ENCODE data around the gene ARPP21.

- no peak for TF ChIP-seq CTCF (conservative IDR thresholded peaks at IDR 0.05; ENCODE audit: low read depth, low read length)
- no peak for TF ChIP-seq EZH2phosphoT487 (IDR thresholded peaks at IDR 0.05; ENCODE audit: borderline replicate concordance, low read length)
- no peak for TF ChIP-seq EZH2 (IDR thresholded peaks at IDR 0.05; ENCODE audit: low read length, unreplicated experiment)
Measured at GRCh38 chr3:35654476-35654875, 15.2 kb downstream of the ARPP21 start.
